IPS-NIHi7 (cell line): ENCODE results near the gene CEP63.
"Not testable (repeated sequence)": the region's sequence is repeated elsewhere in the genome, so short reads cannot be mapped to it uniquely, and the experiment has no call there.

ENCODE experiments used
- DNase-seq: peaks from one replicate; pipeline ENCODE4 v3.0.0; 2012; ENCODE audit warnings: mixed read lengths; ENCODE audit errors: extremely low spot score

Gene CEP63

DNA sequence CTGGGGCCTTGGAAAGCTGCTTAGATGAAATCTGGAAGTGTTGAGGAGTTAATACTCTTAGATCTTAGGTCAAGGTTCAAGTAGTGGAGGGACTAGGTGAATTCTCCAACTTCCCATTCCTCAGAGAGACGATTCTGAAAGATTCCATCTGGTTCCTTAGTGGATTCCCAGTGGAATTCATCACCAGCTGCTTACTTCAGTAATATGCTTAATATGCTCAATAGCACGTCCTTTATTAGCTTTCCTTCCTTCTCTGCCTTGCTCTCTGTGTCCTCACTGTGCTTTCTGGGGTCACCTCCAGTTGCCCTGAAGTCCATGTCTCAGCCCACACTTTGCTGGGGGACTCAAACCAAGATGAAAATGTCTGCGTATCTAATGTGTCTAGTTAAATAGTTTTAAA, 31.0 kb downstream of the CEP63 start:
- DNase-seq, result no peak

DNA sequence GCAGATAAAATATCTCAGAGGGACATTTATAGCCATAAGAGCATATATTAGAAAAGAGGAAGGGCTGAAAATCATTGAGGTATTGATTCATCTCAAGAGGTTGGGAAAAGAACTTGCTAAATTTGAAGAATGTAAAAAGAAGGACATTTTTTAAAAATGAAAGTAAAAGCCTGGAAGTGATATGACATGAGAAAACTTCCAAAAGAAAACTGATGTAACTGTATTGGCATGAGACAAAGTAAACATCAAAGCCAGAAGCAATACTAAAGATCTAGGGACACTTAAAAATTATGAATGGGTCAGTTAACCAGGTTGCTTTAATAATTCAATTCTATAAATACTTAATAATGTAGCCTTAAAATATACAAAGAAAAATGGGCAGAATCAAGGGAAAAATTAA, 31.9 kb downstream of the CEP63 start:
- DNase-seq, result no peak

DNA sequence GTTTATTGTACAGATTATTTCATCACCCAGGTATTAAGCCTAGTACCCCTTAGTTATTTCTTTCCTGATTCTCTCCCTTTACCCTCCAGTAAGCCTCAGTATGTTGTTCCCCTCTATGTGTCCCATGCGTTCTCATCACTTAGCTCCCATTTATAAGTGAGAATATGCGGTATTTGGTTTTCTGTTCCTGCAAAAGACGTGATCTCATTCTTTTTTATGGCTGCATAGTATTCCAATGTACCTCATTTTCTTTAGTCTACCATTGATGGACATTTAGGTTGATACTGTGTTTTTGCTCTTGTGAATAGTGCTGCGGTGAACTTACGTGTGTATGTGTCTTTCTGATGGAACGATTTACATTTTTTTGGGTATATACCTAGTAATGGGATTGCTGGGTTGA, 36.7 kb downstream of the CEP63 start:
- DNase-seq, result no peak

DNA sequence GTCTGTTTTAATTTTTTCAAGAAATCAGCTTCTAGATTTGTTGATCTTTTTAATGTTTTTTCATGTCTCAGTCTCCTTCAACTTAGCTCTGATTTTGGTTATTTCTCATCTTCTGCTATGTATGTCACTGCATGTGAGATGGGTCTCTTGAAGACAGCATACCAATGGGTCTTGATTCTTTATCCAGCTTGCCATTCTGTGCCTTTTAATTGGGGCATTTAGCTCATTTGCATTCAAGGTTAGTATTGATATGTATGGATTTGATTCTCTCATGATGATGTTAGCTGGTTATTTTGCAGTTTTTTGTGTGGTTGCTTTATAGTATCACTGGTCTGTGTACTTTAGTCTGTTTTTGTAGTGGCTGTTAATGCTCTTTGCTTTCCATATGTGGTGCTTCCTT, 39.4 kb downstream of the CEP63 start:
- DNase-seq, result no peak

DNA sequence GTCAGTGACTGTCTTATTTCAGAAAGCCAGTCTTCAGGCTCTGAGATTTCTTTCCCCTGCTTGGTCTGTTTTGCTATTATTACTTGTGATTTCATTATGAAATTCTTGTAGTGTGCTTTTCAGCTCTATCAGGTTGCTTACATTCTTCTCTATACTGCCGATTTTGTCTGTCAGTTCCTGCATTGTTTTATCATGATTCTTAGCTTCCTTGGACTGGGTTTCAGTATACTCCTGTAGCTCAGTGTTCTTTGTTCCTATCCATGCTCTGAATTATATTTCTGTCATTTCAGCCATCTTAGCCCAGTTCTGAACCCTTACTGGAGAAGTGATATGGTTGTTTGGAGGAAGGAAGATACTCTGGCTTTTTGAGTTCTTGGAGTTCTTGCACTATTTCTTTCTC, 40.5 kb downstream of the CEP63 start:
- DNase-seq, result no peak

DNA sequence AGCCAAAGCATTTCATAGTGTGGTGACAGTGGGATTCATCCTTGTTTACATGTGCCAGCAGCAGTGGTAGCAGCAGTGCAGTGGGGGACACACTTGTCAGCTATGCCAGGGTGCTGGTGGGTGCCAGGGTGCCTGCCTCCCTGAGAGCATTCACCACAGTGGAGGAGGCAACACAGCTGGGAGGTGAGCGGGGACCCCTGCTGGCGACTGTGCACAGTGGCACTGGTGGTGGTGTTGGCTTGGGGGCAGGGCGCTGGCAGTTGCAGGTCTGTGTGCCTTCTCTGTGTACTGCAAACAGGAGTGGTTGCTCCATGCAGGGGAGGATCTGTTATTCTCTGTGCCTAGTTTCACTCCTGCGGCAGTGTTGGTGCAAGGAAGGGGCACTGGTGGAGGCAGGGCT, 41.2 kb downstream of the CEP63 start:
- DNase-seq, result peak; percentile 67

DNA sequence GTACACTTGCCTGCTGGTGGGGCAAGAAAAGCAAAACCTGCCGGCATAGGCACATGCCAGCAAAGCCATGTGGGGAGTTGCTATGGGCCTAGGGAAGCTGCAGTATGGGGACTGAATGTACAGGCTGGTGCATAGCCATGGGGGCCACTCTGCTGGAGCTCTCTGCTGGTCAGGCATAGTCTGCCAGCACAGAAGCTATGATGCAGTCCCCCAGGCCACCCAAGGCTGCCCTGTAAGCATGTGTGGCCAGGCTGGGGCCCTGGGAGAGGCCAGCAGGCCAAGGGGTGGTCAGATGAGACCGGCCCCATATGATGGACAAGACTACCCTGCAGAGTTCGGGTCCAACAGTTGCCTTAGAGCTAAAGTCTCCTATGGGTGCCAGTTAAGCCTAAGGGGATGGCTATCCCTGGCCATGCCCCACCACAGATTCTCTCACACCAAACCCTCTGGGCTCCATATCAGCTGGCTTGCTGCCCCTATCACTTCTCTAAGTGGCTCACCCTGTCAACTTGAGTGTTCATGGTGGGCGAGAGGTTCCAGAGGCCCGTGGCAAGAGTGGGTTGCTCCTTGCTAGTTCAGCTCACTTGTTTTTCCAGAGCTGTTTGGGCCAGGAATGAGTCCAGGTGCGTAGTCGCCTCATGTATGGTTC, 41.8 kb downstream of the CEP63 start:
- no peak for DNase-seq

DNA sequence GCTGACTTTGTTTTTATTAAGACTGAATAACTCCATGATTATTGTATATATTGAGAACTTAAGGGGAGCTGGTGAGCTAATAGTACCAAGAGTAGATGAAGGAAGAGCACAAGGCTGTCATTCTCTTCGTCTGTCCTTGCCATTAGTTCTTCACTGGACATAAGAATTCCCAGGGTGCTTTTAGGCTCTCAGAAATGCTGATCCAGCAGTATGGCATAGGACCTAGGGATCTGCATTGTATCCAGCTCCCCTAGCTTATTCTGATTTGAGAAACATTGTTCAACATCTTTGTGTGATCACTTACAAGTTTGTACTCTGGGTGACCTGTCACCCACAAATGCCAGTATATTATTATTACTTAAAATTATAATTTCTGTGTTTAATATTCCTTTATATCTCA, 47.6 kb downstream of the CEP63 start:
- DNase-seq, result no peak

DNA sequence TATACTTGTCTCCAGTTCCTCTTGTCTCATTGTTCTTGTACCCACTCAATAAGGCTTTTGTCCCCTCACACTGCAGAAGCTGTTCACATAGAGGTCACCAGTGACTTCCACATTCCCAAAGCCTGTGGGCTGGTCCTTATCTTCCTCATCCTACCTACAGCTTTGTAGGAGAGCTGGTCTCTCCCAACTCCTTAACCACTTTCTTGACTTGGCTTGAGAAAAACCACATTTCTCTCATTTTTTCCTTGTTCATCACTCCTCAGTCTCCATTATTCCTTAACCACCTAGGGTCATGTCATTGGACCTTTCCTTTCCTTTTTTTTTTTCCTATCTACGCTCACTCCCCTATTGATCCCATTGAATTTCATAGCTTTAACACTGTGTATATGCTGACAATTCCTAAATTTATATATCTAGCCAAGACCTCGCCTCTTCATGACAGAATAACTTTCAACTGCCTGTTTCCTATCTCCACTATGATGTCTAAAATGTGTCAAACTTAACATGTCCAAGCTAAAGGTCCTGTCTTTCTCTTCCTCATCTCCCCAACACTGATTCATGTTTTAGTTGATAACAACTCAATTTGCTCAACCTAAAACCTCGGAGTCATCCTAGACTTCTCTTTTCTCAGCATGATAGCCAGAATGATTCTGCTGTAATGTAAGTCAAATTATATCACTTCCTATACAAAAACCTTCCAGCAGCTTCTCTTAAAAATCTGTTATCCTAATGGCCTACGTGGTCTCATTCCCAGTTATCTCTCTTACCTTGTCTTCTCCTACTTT, 49.5 kb downstream of the CEP63 start:
- no peak for DNase-seq

DNA sequence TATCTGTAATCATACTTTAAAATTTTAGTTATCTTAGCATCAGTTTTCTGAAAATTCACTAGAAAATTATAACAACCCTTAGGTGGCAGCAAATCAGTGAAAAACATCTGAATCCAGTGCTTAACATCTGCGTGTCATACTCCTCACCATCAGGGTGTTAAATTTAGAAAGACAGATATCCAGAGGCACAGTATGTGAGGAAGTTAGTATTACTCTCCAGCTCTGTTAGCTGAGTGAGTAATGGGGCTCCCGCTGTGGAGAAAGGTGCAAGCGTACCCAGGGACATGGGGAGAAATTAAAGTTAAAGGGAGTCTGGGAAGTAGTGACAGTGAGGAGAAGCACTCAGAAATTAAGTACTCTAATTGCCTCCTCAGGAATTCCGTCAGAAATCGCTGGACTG, 50.9 kb downstream of the CEP63 start:
- DNase-seq, result no peak

DNA sequence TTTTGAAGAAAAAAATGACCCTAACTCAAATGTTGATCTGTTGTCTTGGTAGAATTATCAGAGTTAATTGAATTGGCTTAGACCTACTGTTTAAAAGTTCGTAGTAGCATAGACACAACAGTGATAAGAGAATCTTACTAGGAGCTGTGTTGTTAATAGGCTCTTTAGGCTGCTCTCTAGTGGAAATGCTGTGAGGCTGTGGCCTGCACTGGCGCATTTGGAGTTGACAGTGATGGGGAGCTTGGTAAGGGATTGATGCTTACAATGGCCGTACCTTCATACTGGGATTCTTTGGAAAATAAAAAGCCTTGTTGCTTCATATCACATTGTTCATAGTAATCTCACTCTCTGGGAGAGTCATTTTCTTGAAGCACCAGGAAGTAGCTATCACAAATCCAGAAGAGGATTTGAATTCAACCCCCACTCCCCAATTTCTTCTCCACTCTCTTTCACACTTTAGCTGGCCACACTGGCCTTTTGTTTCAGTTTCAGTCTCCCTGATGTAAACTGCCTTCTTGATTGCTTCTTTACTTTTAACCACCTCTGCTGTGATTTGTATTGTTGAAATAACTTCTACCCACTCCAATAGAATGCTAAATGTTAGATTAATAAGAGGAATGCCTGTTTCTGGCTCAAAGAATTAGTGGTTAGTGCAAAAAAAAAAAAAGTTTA, 56.6 kb downstream of the CEP63 start:
- DNase-seq, result no peak

DNA sequence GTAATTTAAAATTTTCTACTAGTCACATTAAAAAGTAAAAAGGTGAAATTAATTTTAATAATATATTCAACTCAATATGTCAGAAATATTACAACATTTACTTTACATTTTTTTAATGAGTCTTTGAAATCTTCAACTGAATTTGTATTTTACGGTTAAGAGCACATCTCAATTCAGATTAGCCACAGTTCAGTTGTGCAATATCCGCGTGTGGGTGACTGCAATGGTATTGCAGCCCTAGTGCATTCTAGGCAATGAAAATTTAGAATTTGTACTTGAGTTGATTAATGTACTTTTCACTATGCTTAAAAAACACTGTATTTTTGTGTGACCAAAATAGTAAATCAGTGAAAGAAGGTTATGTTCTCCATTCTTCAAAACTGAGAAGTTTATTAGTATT, 57.3 kb downstream of the CEP63 start:
- no peak for DNase-seq

DNA sequence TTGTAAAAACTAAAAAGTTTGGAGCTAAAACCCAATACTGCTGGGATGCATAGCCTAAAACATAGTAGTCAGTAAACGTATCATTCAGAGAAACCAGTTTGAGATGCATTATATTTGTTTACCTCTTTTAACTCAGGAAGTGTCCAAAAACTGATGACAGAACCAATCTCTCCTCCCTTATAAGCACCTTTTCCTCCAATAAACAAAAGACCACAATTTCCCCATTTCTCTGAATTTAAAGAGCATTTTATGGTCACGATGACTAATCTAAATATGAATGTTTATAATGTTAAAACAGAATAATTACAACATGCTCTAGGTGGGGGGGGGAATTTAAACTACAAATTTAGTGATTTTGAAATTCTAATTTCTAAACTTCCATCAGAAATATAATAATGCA, 58.5 kb downstream of the CEP63 start:
- DNase-seq, result no peak

DNA sequence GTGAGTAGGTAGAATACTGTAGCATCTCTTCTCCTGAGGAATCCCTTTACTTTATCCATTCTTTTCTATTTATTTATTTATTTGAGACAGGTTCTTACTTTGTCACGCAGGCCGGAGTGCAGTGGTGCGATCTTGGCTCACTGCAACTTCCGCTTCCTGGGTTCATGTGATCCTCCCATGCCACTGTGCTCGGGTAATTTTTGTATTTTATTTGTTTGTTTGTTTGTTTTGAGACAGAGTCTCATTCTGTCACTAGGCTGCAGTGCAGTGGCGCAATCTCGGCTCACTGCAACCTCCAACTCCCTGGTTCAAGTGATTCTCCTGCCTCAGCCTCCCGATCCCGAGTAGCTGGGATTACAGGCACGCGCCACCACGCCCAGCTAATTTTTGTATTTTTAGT, 58.9 kb downstream of the CEP63 start:
- not testable (repeated sequence) for DNase-seq

DNA sequence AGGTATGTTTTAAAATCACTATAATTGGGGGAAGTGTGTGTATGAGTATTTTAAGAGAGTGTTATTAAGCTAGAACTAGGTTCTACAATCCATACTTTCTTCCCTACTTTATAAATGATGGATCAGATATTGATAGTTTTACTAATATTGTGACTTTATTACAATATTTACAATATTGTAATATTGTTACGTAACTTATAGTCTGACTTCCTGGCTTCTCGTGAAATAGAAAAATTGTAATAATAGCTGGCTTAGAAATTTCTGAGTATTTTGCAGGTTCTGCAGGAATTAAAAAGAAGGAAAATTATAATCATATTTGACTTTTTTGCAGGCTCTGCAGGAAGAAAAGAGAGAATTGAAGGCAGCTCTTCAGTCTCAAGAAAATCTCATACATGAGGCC, 60.0 kb downstream of the CEP63 start:
- DNase-seq, result no peak

DNA sequence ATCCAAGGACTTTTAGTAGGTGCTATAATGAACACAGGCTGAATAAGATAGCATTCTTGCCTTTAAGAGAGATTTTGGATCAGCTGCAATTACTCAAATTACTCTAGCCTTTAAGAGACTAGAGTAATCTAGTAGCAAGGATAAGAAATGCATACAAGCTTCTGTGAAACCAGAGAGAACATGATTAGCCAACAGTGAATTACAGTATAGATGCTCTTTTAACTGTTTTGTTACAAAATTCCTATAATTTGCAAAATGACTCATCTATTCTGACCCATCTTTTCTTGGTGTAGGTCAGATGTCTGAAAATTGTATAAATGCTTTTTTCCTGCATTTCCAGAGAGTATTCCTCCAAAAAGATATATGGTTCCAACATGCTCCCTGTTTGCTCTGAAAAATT, 66.9 kb downstream of the CEP63 start:
- DNase-seq, result no peak

DNA sequence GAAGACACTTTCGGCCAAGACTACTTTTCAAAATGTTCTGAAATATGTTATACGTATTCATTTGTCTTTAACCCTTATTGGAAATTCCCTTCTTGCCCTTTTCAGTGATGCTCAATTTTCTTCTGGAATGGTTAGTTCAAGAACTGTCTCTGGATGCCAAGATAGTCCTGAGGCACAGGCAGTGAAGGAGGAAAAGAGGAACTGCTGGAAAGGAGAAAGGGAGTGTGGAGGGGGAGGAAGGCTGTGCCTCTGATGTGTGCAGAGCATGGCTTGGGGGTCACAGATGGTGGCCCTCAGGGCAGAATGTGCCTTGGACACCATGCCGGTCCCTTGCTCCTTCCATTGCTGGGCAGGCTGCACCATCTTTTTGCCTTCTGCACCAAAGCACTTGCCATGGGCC, 73.7 kb downstream of the CEP63 start:
- DNase-seq, result no peak

DNA sequence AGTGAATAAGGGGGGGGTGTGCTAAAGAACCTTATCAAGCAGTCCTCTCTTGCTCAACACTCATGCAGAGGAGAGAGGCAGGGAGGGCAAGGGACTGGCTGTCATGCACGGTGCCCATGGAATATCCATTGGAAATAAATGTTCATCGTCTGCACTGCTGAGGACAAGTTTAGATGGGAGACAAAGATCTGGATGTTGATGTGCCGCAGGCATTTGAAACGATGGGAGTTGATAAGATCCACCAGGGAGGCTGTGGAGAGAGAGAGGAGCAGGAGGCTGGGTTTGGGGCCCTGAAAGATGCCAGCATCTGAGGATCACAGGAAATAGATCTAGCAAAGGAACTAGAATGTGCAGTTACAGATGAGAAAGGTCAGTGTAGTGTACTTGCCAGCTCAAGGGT, 76.2 kb downstream of the CEP63 start:
- no peak for DNase-seq

DNA sequence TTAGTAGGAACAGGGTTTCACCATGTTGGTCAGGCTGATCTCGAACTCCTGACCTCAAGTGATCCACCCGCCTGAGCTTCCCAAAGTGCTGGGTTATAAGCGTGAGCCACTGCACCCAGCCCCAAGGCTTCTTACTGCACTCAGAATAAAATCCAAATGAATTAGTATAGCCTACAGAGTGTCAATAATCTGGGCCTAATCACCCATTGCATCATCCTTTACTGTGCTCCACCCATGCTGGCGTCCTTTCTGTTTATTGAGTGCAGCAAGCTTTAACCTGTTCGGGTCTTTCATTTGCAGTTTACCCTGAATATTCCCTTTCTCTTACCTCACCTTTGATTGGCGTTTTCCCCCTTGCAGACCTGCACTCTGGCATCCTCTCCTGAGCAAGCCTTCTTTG, 77.7 kb downstream of the CEP63 start:
- DNase-seq, result no peak

DNA sequence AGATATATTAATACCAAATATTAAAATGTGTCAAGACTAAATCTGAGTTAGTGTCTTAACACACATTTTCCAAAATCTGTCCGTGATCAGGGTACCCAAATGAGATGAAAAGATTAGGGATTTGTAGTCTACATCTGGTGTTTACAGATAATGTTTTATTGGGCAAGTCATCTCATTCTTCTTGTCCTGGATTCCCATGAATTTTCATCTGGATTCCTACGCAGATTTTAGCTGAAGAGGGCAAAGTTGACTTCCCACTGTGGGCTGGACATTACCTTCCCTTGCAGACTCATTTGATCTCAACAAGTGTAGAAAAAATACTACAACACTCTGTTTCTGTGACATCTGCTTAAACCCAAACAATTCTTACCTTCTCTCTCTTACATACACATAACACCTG, 79.1 kb downstream of the CEP63 start:
- no peak for DNase-seq

DNA sequence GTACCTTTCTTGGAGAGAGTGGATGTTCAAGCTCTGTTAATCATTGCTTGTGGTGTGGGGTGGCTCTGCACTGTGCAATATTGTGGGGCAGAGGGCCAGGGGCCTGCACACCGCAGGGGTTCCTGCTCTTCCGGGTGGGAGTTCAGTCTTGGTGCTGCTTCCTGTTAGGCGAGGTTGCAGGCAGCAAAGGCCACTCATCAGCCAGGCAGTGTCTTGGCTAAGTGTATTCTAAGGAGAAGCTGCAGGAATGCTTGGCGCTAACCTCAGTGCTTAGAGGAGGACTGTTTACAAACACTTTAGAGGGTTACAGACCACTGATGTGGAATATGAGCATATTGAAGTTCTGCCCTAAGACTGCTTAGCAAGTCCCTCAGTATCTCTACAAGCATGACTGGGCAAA, 81.7 kb downstream of the CEP63 start:
- no peak for DNase-seq

DNA sequence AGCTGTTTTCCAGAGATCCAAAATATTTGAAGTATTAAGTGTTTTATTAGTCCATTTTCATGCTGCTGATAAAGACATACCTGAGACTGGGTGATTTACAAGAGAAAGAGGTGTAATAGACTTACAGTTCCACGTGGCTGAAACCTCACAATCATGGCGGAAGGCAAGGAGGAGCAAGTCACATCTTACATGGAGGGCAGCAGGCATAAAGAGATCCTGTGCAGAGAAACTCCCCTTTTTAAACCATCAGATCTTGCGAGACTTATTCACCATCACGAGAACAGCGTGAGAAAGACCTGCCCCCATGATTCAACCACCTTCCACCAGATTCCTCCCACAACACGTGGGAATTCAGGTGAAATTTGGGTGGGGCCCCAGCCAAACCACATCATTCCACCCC, 82.9 kb downstream of the CEP63 start:
- no peak for DNase-seq

DNA sequence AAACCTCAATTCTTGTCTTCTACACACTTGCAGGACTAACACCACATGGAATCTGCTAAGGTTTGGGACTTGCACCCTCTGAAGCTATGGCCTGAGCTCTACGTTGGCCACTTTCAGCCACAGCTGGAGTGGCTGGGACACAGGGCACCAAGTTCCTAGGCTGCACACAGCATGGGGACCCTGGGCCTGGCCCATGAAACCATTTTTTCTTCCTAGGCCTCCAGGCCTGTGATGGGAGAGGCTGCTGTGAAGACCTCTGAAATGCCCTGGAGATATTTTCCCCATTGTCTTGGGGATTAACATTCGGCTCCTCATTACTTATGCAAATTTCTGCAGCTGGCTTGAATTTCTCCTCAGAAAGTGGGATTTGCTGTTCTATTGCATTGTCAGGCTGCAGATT, 84.0 kb downstream of the CEP63 start:
- not testable (repeated sequence) for DNase-seq
